HG02885 (cell line): Measurements from ENCODE around the gene ANKRD22.
"Not testable (repeated sequence)": the region's sequence is repeated elsewhere in the genome, so short reads cannot be mapped to it uniquely, and the experiment has no call there.

Experiments
- ATAC-seq: cut with Tn5 transposase; IDR thresholded peaks from one replicate; pipeline ENCODE4 v1.9.1; 2021; ENCODE audit warnings: mild to moderate bottlenecking; ENCODE audit not compliant: unreplicated experiment, poor library complexity

The ANKRD22 gene

GRCh38 chr10:88851706-88852105, at the start of gene ANKRD22:
Gene ANKRD22, minus strand, starts transcription at chr10:88851844. Its CDS starts 237 bp downstream, at chr10:88851607.
- ATAC-seq, result no peak

- no peak for ATAC-seq
Measured at GRCh38 chr10:88899886-88900285, 48.2 kb upstream of the ANKRD22 start.

GRCh38 chr10:88898727-88899126, 47.1 kb upstream of the ANKRD22 start:
- no peak for ATAC-seq

- no peak for ATAC-seq
Measured at GRCh38 chr10:88896994-88897853, 45.6 kb upstream of the ANKRD22 start.

GRCh38 chr10:88896372-88896993, 44.8 kb upstream of the ANKRD22 start:
- ATAC-seq, result no peak

- no peak for ATAC-seq
Measured at GRCh38 chr10:88895250-88895649, 43.6 kb upstream of the ANKRD22 start.

GRCh38 chr10:88893611-88894010, 42.0 kb upstream of the ANKRD22 start:
- ATAC-seq, result no peak

GRCh38 chr10:88892222-88892967, 40.8 kb upstream of the ANKRD22 start:
- no peak for ATAC-seq

GRCh38 chr10:88890681-88891381, 39.2 kb upstream of the ANKRD22 start:
- ATAC-seq, result no peak

GRCh38 chr10:88889559-88890337, 38.1 kb upstream of the ANKRD22 start:
- peak; percentile 73 for ATAC-seq

GRCh38 chr10:88888810-88889445, 37.3 kb upstream of the ANKRD22 start:
- no peak for ATAC-seq

GRCh38 chr10:88886557-88886956, 34.9 kb upstream of the ANKRD22 start:
- peak; percentile 67 for ATAC-seq

GRCh38 chr10:88883448-88883809, 31.8 kb upstream of the ANKRD22 start:
- ATAC-seq, result no peak

- not testable (repeated sequence) for ATAC-seq
Measured at GRCh38 chr10:88882646-88883447, 31.2 kb upstream of the ANKRD22 start.

- ATAC-seq, result no peak
Measured at GRCh38 chr10:88881922-88882645, 30.4 kb upstream of the ANKRD22 start.

- no peak for ATAC-seq
Measured at GRCh38 chr10:88881320-88881719, 29.7 kb upstream of the ANKRD22 start.

- ATAC-seq, result peak; percentile 71
Measured at GRCh38 chr10:88880282-88881076, 28.8 kb upstream of the ANKRD22 start.
